H9 (cell line): ENCODE data around the gene NHERF2. TPM values are rescaled to one million over a fixed set of nuclear protein-coding genes. Genes with fewer than 3 reads are reported as not detected.

ENCODE experiments used
- DNase-seq: peaks from one replicate; pipeline ENCODE4 v3.0.0-alpha.2; 2017
- H2AFZ ChIP-seq: one replicate; pipeline ENCODE4 v1.6.1; 2013; ENCODE audit warnings: mild to moderate bottlenecking, low read length, control low read depth, moderate library complexity
- H2AK5ac ChIP-seq: 2 replicates; pipeline ENCODE4 v1.6.1; 2013; ENCODE audit warnings: low read length, control low read depth, mixed read lengths; ENCODE audit not compliant: insufficient read length
- H2BK120ac ChIP-seq: one replicate; pipeline ENCODE4 v1.6.1; 2013; ENCODE audit warnings: low read depth, mild to moderate bottlenecking, low read length, control low read depth, inconsistent platforms; ENCODE audit not compliant: poor library complexity, severe bottlenecking
- H2BK12ac ChIP-seq: 2 replicates; pipeline ENCODE4 v1.6.1; 2013; ENCODE audit warnings: low read length, control low read depth, mixed read lengths, low read depth; ENCODE audit not compliant: insufficient read length
- H2BK15ac ChIP-seq: 2 replicates; pipeline ENCODE4 v1.6.1; 2013; ENCODE audit warnings: low read depth, low read length, control low read depth
- H2BK20ac ChIP-seq: one replicate; pipeline ENCODE4 v1.6.1; 2013; ENCODE audit warnings: low read depth, mild to moderate bottlenecking, low read length, control low read depth, inconsistent platforms; ENCODE audit not compliant: poor library complexity, severe bottlenecking
- H2BK5ac ChIP-seq: 2 replicates; pipeline ENCODE4 v1.6.1; 2013; ENCODE audit warnings: low read length, control low read depth, mixed read lengths; ENCODE audit not compliant: insufficient read length
- H3K14ac ChIP-seq: 2 replicates; pipeline ENCODE4 v1.6.1; 2013; ENCODE audit warnings: low read length, control low read depth; ENCODE audit not compliant: insufficient read depth
- H3K18ac ChIP-seq: 2 replicates; pipeline ENCODE4 v1.6.1; 2013; ENCODE audit warnings: low read depth, mild to moderate bottlenecking, mixed read lengths, low read length, control low read depth; ENCODE audit not compliant: insufficient read length
- H3K23ac ChIP-seq: 2 replicates; pipeline ENCODE4 v1.6.1; 2013; ENCODE audit warnings: low read length, control low read depth, mixed read lengths, low read depth; ENCODE audit not compliant: insufficient read length
- H3K23me2 ChIP-seq: 2 replicates; pipeline ENCODE4 v1.6.1; 2013; ENCODE audit warnings: low read depth, mild to moderate bottlenecking, mixed read lengths, low read length, control low read depth; ENCODE audit not compliant: insufficient read length, poor library complexity, severe bottlenecking
- H3K27ac ChIP-seq: 2 replicates; pipeline ENCODE4 v1.5.1; 2013; ENCODE audit warnings: low read length, control low read depth, mixed read lengths, low read depth; ENCODE audit not compliant: insufficient read length
- H3K27me3 ChIP-seq: 2 replicates; pipeline ENCODE4 v1.6.1; 2013; ENCODE audit warnings: low read length, control low read depth, inconsistent platforms; ENCODE audit not compliant: insufficient read depth
- H3K4ac ChIP-seq: 2 replicates; pipeline ENCODE4 v1.6.1; 2013; ENCODE audit warnings: low read depth, mild to moderate bottlenecking, control low read depth, inconsistent platforms, low read length, moderate library complexity
- H3K4me1 ChIP-seq: 2 replicates; pipeline ENCODE4 v1.6.1; 2013; ENCODE audit warnings: low read length, control low read depth, inconsistent platforms; ENCODE audit not compliant: insufficient read depth
- H3K4me2 ChIP-seq: 2 replicates; pipeline ENCODE4 v1.6.1; 2013; ENCODE audit warnings: low read length, control low read depth, mixed read lengths; ENCODE audit not compliant: insufficient read length, insufficient read depth
- H3K56ac ChIP-seq: 2 replicates; pipeline ENCODE4 v1.6.1; 2013; ENCODE audit warnings: low read depth, mild to moderate bottlenecking, mixed read lengths, low read length, control low read depth; ENCODE audit not compliant: insufficient read length
- H3K79me1 ChIP-seq: 2 replicates; pipeline ENCODE4 v1.6.1; 2013; ENCODE audit warnings: low read depth, mild to moderate bottlenecking, moderate library complexity, low read length, control low read depth, inconsistent platforms; ENCODE audit not compliant: insufficient read depth, poor library complexity, severe bottlenecking
- H3K79me2 ChIP-seq: 2 replicates; pipeline ENCODE4 v1.6.1; 2013; ENCODE audit warnings: low read length, control low read depth, inconsistent platforms; ENCODE audit not compliant: insufficient read depth
- H3K9ac ChIP-seq: 2 replicates; pipeline ENCODE4 v1.6.1; 2013; ENCODE audit warnings: low read length, control low read depth, mixed read lengths; ENCODE audit not compliant: insufficient read length; ENCODE audit errors: extremely low read depth
- H3K9me3 ChIP-seq: one replicate; pipeline ENCODE4 v1.6.1; 2013; ENCODE audit warnings: low read depth, low read length, inconsistent platforms; ENCODE audit not compliant: control insufficient read depth
- H3T11ph ChIP-seq: one replicate; pipeline ENCODE4 v1.6.1; 2013; ENCODE audit warnings: mild to moderate bottlenecking, low read length, control low read depth, inconsistent platforms
- H4K20me1 ChIP-seq: one replicate; pipeline ENCODE4 v1.6.1; 2013; ENCODE audit not compliant: control insufficient read depth, insufficient read length, insufficient read depth
- H4K5ac ChIP-seq: 2 replicates; pipeline ENCODE4 v1.6.1; 2013; ENCODE audit warnings: low read depth, mild to moderate bottlenecking, mixed read lengths, low read length, control low read depth; ENCODE audit not compliant: insufficient read length
- H4K8ac ChIP-seq: replicated peaks from 2 replicates; pipeline ENCODE4 v1.6.1; 2013; ENCODE audit warnings: low read length, control low read depth, mixed read lengths, low read depth; ENCODE audit not compliant: insufficient read length
- H4K91ac ChIP-seq: 2 replicates; pipeline ENCODE4 v1.6.1; 2013; ENCODE audit warnings: low read depth, mild to moderate bottlenecking, moderate library complexity, mixed read lengths, low read length, control low read depth; ENCODE audit not compliant: insufficient read length
- H3K27ac Mint-ChIP-seq, 3 experiments: 2 replicates in 2 of 3; 3 replicates in 1 of 3; pipeline ENCODE4 v1.8.0; 2020 to 2021; ENCODE audit warnings: mixed read lengths in 3 of 3, mild to moderate bottlenecking in 1 of 3, moderate library complexity in 1 of 3
- H3K27me3 Mint-ChIP-seq: 2 replicates; pipeline ENCODE4 v1.8.0; 2021; ENCODE audit warnings: low read depth, mild to moderate bottlenecking, moderate library complexity, mixed read lengths
- H3K36me3 Mint-ChIP-seq, 3 experiments: 2 replicates in 2 of 3; 3 replicates in 1 of 3; pipeline ENCODE4 v1.8.0; 2020 to 2021; ENCODE audit warnings: low read depth in 3 of 3, mixed read lengths in 3 of 3; ENCODE audit not compliant: insufficient read depth in 1 of 3
- H3K4me1 Mint-ChIP-seq, 2 experiments: 2 replicates each; pipeline ENCODE4 v1.8.0; 2020; ENCODE audit warnings: mixed read lengths in 2 of 2
- H3K4me3 Mint-ChIP-seq, 2 experiments: 2 replicates in 1 of 2; 3 replicates in 1 of 2; pipeline ENCODE4 v1.8.0; 2020 to 2021; ENCODE audit warnings: mild to moderate bottlenecking in 2 of 2, mixed read lengths in 2 of 2, moderate library complexity in 1 of 2
- H3K9me3 Mint-ChIP-seq, 2 experiments: 2 replicates in 1 of 2; 3 replicates in 1 of 2; pipeline ENCODE4 v1.8.0; 2020; ENCODE audit warnings: mild to moderate bottlenecking in 2 of 2, mixed read lengths in 2 of 2, moderate library complexity in 1 of 2
- CTCF ChIP-seq: fragments of 200-600 bp; sonication (generic); conservative IDR thresholded peaks from 3 replicates; pipeline ENCODE4 v1.8.0; 2021; ENCODE audit warnings: antibody characterized with exemption, mild to moderate bottlenecking
- WGBS: extraction: QIAGEN DNeasy Blood & Tissue Kit; methylation state at CpG from one replicate; pipeline ENCODE4 v1.1.7; 2013; ENCODE audit warnings: missing lambda C conversion rate, low lambda C conversion rate, mixed read lengths; ENCODE audit not compliant: insufficient read length; ENCODE audit errors: extremely low coverage; 5-methylcytosine and 5-hydroxymethylcytosine counted together
- total RNA-seq: library from RNA; stranded (reverse); gene quantifications from 2 replicates; pipeline ENCODE4 v1.2.1, GENCODE V29; 2021

Gene NHERF2
- total RNA-seq, 1 experiment from 2014 or later = 15.3 TPM

GRCh38 chr16:2085669-2086068, 59.0 kb downstream of the NHERF2 start:
- H3K4me1 ChIP-seq = no peaks in the 10 kb centered on the region
- no peak for DNase-seq
- H2BK15ac ChIP-seq = no peak overlapping the region
- no peak overlapping the region for H2BK5ac ChIP-seq
- no peak overlapping the region for H3K56ac ChIP-seq
- H3K9ac ChIP-seq = no peak overlapping the region
- TF ChIP-seq CTCF = no peak
- H2AK5ac ChIP-seq = no peak overlapping the region
- H3K23ac ChIP-seq = no peak overlapping the region
- H4K20me1 ChIP-seq = no peaks in the 10 kb centered on the region
- H2BK20ac ChIP-seq = no peak overlapping the region
- no peaks in the 10 kb centered on the region for H3K9me3 Mint-ChIP-seq
- H3K27ac Mint-ChIP-seq = no peak overlapping the region
- H4K91ac ChIP-seq = no peak overlapping the region
- no peaks in the 10 kb centered on the region for H3K27me3 Mint-ChIP-seq
- H4K8ac ChIP-seq = no peak overlapping the region
- no peaks in the 10 kb centered on the region for H3K27me3 ChIP-seq
- no peak overlapping the region for H3K4me2 ChIP-seq
- H3K79me2 ChIP-seq = no peaks in the 10 kb centered on the region
- H2BK120ac ChIP-seq = no peak overlapping the region
- H3K14ac ChIP-seq = no peak overlapping the region
- peaks cover 0 to 22% (median 20%) of the 10 kb centered on the region in 3 experiments; a peak in 6 of 7 replicates for H3K36me3 Mint-ChIP-seq
- H3K4me1 Mint-ChIP-seq = no peaks in the 10 kb centered on the region
- no CpG with 5 or more reads among the region's 14 CpGs for WGBS
- H3K9me3 ChIP-seq = no peaks in the 10 kb centered on the region
- no peak overlapping the region for H3T11ph ChIP-seq
- no peak overlapping the region for H3K4ac ChIP-seq
- no peak overlapping the region for H2AFZ ChIP-seq
- no peak overlapping the region for H3K4me3 Mint-ChIP-seq
- H3K18ac ChIP-seq = no peak overlapping the region
- H3K27ac ChIP-seq = no peak overlapping the region
- no peak overlapping the region for H2BK12ac ChIP-seq
- H3K23me2 ChIP-seq = no peaks in the 10 kb centered on the region
- no peak overlapping the region for H4K5ac ChIP-seq
- no peaks in the 10 kb centered on the region for H3K79me1 ChIP-seq
